ENCODE data around the gene SCARB2.

DNA sequence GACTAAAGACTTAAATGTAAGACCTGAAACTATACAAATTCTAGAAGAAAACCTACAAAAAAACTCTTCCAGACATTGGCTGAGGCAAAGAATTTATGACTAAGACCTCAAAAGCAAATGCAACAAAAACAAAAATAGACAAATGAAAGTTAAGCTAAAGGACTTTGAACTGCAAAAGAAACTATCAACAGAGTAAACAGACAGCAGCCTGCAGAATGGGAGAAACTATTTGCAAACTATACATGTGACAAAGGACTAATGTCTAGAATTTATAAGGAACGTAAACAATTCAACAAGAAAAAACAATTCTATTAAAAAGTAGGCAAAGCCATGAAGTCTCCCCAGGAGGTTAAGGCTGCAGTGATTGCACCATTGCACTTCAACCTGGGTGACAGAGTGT is 46.9 kb upstream of the SCARB2 start:
- TF ChIP-seq, protein P1, sequence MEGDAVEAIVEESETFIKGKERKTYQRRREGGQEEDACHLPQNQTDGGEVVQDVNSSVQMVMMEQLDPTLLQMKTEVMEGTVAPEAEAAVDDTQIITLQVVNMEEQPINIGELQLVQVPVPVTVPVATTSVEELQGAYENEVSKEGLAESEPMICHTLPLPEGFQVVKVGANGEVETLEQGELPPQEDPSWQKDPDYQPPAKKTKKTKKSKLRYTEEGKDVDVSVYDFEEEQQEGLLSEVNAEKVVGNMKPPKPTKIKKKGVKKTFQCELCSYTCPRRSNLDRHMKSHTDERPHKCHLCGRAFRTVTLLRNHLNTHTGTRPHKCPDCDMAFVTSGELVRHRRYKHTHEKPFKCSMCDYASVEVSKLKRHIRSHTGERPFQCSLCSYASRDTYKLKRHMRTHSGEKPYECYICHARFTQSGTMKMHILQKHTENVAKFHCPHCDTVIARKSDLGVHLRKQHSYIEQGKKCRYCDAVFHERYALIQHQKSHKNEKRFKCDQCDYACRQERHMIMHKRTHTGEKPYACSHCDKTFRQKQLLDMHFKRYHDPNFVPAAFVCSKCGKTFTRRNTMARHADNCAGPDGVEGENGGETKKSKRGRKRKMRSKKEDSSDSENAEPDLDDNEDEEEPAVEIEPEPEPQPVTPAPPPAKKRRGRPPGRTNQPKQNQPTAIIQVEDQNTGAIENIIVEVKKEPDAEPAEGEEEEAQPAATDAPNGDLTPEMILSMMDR (conservative IDR thresholded peaks at IDR 0.05; ENCODE audit: low read depth in 2 of 2): no peak
- TF ChIP-seq EZH2 (IDR thresholded peaks at IDR 0.05; ENCODE audit: low read depth, unreplicated experiment) (no peak), POLR2AphosphoS5 (IDR thresholded peaks at IDR 0.05; ENCODE audit: low read depth) (no peak), EZH2phosphoT487 (IDR thresholded peaks at IDR 0.05; ENCODE audit: unreplicated experiment) (no peak), JUNB (IDR thresholded peaks at IDR 0.05; ENCODE audit: unreplicated experiment) (no peak), NANOG (IDR thresholded peaks at IDR 0.05; ENCODE audit: borderline replicate concordance) (no peak), CREB1 (CRISPR knock-in tag; IDR thresholded peaks at IDR 0.05; ENCODE audit: low read depth) (no peak)
- TF ChIP-seq, protein P2, sequence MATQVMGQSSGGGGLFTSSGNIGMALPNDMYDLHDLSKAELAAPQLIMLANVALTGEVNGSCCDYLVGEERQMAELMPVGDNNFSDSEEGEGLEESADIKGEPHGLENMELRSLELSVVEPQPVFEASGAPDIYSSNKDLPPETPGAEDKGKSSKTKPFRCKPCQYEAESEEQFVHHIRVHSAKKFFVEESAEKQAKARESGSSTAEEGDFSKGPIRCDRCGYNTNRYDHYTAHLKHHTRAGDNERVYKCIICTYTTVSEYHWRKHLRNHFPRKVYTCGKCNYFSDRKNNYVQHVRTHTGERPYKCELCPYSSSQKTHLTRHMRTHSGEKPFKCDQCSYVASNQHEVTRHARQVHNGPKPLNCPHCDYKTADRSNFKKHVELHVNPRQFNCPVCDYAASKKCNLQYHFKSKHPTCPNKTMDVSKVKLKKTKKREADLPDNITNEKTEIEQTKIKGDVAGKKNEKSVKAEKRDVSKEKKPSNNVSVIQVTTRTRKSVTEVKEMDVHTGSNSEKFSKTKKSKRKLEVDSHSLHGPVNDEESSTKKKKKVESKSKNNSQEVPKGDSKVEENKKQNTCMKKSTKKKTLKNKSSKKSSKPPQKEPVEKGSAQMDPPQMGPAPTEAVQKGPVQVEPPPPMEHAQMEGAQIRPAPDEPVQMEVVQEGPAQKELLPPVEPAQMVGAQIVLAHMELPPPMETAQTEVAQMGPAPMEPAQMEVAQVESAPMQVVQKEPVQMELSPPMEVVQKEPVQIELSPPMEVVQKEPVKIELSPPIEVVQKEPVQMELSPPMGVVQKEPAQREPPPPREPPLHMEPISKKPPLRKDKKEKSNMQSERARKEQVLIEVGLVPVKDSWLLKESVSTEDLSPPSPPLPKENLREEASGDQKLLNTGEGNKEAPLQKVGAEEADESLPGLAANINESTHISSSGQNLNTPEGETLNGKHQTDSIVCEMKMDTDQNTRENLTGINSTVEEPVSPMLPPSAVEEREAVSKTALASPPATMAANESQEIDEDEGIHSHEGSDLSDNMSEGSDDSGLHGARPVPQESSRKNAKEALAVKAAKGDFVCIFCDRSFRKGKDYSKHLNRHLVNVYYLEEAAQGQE (IDR thresholded peaks at IDR 0.05; ENCODE audit: unreplicated experiment): no peak
